ENCODE measurements around the gene AMHR2.
"Not testable (repeated sequence)": the region's sequence is repeated elsewhere in the genome, so short reads cannot be mapped to it uniquely, and the experiment has no call there.

The AMHR2 gene

GRCh38 chr12:53415752-53416389, 7.8 kb upstream of the AMHR2 start:
- DNase-seq (ENCODE audit: low read depth) = not testable (repeated sequence)

- not testable (repeated sequence) for DNase-seq (ENCODE audit: low read depth)
Observed at GRCh38 chr12:53417291-53417816, 6.3 kb upstream of the AMHR2 start.

- DNase-seq (ENCODE audit: low read depth) = no peak
Observed at GRCh38 chr12:53418221-53418620, 5.4 kb upstream of the AMHR2 start.

- no peak for DNase-seq (ENCODE audit: low read depth)
Observed at GRCh38 chr12:53419756-53420155, 3.9 kb upstream of the AMHR2 start.

GRCh38 chr12:53422247-53422646, 1.4 kb upstream of the AMHR2 start:
- DNase-seq (ENCODE audit: low read depth) = not testable (repeated sequence)

- no peak for DNase-seq (ENCODE audit: low read depth)
Observed at GRCh38 chr12:53424626-53425514, 1.2 kb downstream of the AMHR2 start.

- DNase-seq (ENCODE audit: low read depth) = no peak
Observed at GRCh38 chr12:53425515-53426150, 2.0 kb downstream of the AMHR2 start.

- DNase-seq (ENCODE audit: low read depth) = peak; percentile 99
Observed at GRCh38 chr12:53427905-53428594, 4.4 kb downstream of the AMHR2 start.

- DNase-seq (ENCODE audit: low read depth) = no peak
Observed at GRCh38 chr12:53428741-53429140, 5.1 kb downstream of the AMHR2 start.

- DNase-seq (ENCODE audit: low read depth) = no peak
Observed at GRCh38 chr12:53430116-53430515, 6.5 kb downstream of the AMHR2 start.

- no peak for DNase-seq (ENCODE audit: low read depth)
Observed at GRCh38 chr12:53431187-53431586, 7.5 kb downstream of the AMHR2 start.

- not testable (repeated sequence) for DNase-seq (ENCODE audit: low read depth)
Observed at GRCh38 chr12:53435326-53435725, 11.7 kb downstream of the AMHR2 start.

- DNase-seq (ENCODE audit: low read depth) = not testable (repeated sequence)
Observed at GRCh38 chr12:53439582-53439981, 15.9 kb downstream of the AMHR2 start.

- peak; percentile 100 for DNase-seq (ENCODE audit: low read depth)
Observed at GRCh38 chr12:53441040-53441833, 17.6 kb downstream of the AMHR2 start, which contains the start of gene PRR13. Gene PRR13 (plus strand): TSS chr12:53441734. CDS start chr12:53442715, 981 bp downstream.

- DNase-seq (ENCODE audit: low read depth) = no peak
Observed at GRCh38 chr12:53443955-53444354, 20.3 kb downstream of the AMHR2 start.

GRCh38 chr12:53444593-53445325, 21.1 kb downstream of the AMHR2 start:
- DNase-seq (ENCODE audit: low read depth) = not testable (repeated sequence)

GRCh38 chr12:53450936-53451335, 27.3 kb downstream of the AMHR2 start:
- DNase-seq (ENCODE audit: low read depth) = no peak

GRCh38 chr12:53451661-53452158, 28.1 kb downstream of the AMHR2 start, which contains the start of gene PCBP2:
Gene PCBP2 (plus strand): TSS chr12:53452102. CDS start chr12:53454801, 2,699 bp downstream.
- peak; percentile 100 for DNase-seq (ENCODE audit: low read depth)

GRCh38 chr12:53452159-53453077, 28.8 kb downstream of the AMHR2 start:
- DNase-seq (ENCODE audit: low read depth) = peak; percentile 86

All from ELR (cell line).